Measurements from ENCODE around the gene SSX2IP. TPM values are rescaled to one million over a fixed set of nuclear protein-coding genes. Genes with fewer than 3 reads are reported as not detected.

The SSX2IP gene
- total RNA-seq, 1 donor from 2014 or later: 12.5 TPM

- no peak for DNase-seq (ENCODE audit: low read depth)
- TF ChIP-seq CTCF (conservative IDR thresholded peaks at IDR 0.05; ENCODE audit: low read depth, low read length): no peak
- no peak overlapping the region for H3K4me3 ChIP-seq (ENCODE audit: low read depth, low read length)
Observed at GRCh38 chr1:84677415-84678099, 12.7 kb downstream of the SSX2IP start.

GRCh38 chr1:84675631-84676030 lies 14.6 kb downstream of the SSX2IP start:
- DNase-seq (ENCODE audit: low read depth): no peak
- TF ChIP-seq CTCF (conservative IDR thresholded peaks at IDR 0.05; ENCODE audit: low read depth, low read length): no peak
- H3K4me3 ChIP-seq (ENCODE audit: low read depth, low read length): no peak overlapping the region

GRCh38 chr1:84675106-84675505 lies 15.2 kb downstream of the SSX2IP start:
- no peak overlapping the region for H3K4me3 ChIP-seq (ENCODE audit: low read depth, low read length)
- TF ChIP-seq CTCF (conservative IDR thresholded peaks at IDR 0.05; ENCODE audit: low read depth, low read length): no peak
- DNase-seq (ENCODE audit: low read depth): no peak

GRCh38 chr1:84674705-84675104 lies 15.6 kb downstream of the SSX2IP start:
- no peak overlapping the region for H3K4me3 ChIP-seq (ENCODE audit: low read depth, low read length)

GRCh38 chr1:84674021-84674420 lies 16.2 kb downstream of the SSX2IP start:
- H3K4me3 ChIP-seq (ENCODE audit: low read depth, low read length): no peak overlapping the region
- TF ChIP-seq CTCF (conservative IDR thresholded peaks at IDR 0.05; ENCODE audit: low read depth, low read length): no peak
- no peak for DNase-seq (ENCODE audit: low read depth)

More at GRCh38 chr1:84674705-84675104, 15.6 kb downstream of the SSX2IP start:
- no peak for TF ChIP-seq CTCF (conservative IDR thresholded peaks at IDR 0.05; ENCODE audit: low read depth, low read length)
- DNase-seq (ENCODE audit: low read depth): no peak

GRCh38 chr1:84672080-84672854 lies 18.0 kb downstream of the SSX2IP start:
- no peak for DNase-seq (ENCODE audit: low read depth)
- TF ChIP-seq CTCF (conservative IDR thresholded peaks at IDR 0.05; ENCODE audit: low read depth, low read length): no peak

More at GRCh38 chr1:84672080-84672854, 18.0 kb downstream of the SSX2IP start:
- no peak overlapping the region for H3K4me3 ChIP-seq (ENCODE audit: low read depth, low read length)

All from epithelial cell of proximal tubule (primary cell).